ENCODE results near the gene RBM38.

The RBM38 gene

GRCh38 chr20:57389695-57390603 is 1.2 kb upstream of the RBM38 start:
- no peak for TF ChIP-seq CTCF (conservative IDR thresholded peaks at IDR 0.05; ENCODE audit: low read depth)
- no peak for DNase-seq (ENCODE audit: low spot score)
- CTCF ChIA-PET: interaction anchor here (0.6 to 2.0 kb wide), 4 partner anchors 46 to 455 kb away, joined by 3 to 7 read pairs (median 4); no protein-coding TSS in a partner anchor
- peak overlapping the region; percentile 71 for H3K27ac ChIP-seq
- POLR2A ChIA-PET (ENCODE audit: low non-redundant PET): no interaction called here

GRCh38 chr20:57391439-57392301 is 474 bp downstream of the RBM38 start:
- H3K27ac ChIP-seq: peak overlapping the region; percentile 71
- CTCF ChIA-PET: interaction anchor here (0.7 to 1.5 kb wide), 7 partner anchors 12 to 817 kb away, joined by 3 to 8 read pairs (median 3); no protein-coding TSS in a partner anchor
- peak; percentile 46 for DNase-seq (ENCODE audit: low spot score)
- TF ChIP-seq CTCF (conservative IDR thresholded peaks at IDR 0.05; ENCODE audit: low read depth): no peak
- POLR2A ChIA-PET (ENCODE audit: low non-redundant PET): no interaction called here

DNA sequence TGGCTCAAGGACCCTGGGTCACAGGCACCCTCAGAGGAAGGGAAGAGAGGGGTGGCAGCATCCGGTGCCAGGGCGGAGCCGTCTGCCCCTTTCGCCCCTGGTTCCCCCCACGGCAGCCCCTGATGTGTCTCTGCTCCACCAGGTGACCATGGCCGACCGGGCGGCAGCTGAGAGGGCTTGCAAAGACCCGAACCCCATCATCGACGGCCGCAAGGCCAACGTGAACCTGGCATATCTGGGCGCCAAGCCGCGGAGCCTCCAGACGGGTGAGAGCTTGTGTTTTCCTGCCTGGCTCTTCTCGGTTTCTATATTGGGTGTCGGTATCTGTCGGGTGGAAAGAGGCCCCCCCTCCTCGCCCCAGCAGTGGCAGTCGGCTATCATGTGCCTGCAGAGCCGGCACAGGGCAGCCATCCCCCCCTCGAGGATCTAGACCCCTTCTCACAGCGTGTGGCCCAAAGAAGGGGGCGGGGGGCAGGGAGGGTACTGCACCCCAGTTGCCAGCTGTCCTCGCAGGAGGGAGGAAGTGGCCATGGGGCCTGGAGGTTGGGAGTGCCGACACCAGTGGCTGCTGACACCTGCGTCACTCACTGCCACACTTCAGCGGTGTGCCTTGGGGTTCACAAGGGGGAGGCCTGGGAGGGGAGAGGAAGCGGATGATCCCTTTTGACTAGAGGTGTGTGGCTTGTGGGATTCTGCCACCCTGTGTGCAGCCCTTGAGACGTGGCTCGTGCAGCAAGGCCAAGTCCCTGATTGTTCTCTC is 1.5 kb downstream of the RBM38 start:
- DNase-seq (ENCODE audit: low spot score): no peak
- POLR2A ChIA-PET (ENCODE audit: low non-redundant PET): interaction anchor here (0.6 kb wide), 1 partner anchor 47 kb away, joined by 3 read pairs; no protein-coding TSS in a partner anchor
- CTCF ChIA-PET: interaction anchor here (0.7 to 1.5 kb wide), 7 partner anchors 13 to 818 kb away, joined by 3 to 8 read pairs (median 3); no protein-coding TSS in a partner anchor
- H3K27ac ChIP-seq: peak overlapping the region; percentile 13; the same call in 1 of the 2 replicates
- no peak for TF ChIP-seq CTCF (conservative IDR thresholded peaks at IDR 0.05; ENCODE audit: low read depth)

DNA sequence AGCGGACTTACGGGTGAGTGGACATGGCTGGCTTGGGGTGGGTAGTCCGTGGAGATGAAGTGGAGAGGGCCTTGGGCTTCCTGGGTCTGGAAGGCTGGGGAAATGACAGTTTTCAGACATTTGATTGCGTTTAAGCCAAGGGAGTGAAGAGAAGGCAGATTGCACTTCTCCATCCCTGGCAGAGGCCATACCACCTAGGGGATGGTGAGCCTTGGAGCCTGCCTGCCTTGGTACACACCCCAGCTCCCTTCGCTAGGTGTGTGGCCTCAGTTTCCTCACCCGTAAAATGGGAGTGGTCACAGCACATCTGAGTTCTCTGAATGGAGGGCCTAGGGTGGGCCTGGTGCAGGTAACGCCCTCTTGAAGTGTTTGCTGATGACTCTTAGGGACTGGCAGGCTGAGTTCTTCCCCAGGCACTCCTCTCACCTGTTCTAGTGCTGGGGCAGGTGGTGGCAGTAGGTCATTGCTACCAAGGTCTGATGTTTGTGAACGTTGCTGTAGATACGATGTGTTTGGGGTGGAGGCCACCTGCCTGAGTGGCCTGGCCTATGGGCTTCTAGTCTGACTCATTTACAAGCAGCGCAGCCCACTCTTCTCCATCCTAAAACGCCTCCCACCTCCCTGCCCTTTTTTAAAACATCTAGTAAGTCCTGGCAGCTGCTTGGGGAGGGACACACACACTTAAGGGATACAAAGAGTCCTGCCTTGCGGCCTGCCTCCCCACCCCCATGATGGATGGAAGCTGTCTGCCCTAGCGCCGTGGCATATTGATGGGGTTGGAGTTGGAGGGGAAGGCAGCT is 2.3 kb downstream of the RBM38 start:
- peak overlapping the region; percentile 13; the same call in 1 of the 2 replicates for H3K27ac ChIP-seq
- ChIA-PET CTCF (interaction anchor here (0.9 to 1.5 kb wide), 3 partner anchors 10 to 102 kb away, joined by 4 to 8 read pairs (median 4); no protein-coding TSS in a partner anchor), POLR2A (ENCODE audit: low non-redundant PET) (no interaction called here)
- DNase-seq (ENCODE audit: low spot score): no peak
- TF ChIP-seq CTCF (conservative IDR thresholded peaks at IDR 0.05; ENCODE audit: low read depth): no peak

DNA sequence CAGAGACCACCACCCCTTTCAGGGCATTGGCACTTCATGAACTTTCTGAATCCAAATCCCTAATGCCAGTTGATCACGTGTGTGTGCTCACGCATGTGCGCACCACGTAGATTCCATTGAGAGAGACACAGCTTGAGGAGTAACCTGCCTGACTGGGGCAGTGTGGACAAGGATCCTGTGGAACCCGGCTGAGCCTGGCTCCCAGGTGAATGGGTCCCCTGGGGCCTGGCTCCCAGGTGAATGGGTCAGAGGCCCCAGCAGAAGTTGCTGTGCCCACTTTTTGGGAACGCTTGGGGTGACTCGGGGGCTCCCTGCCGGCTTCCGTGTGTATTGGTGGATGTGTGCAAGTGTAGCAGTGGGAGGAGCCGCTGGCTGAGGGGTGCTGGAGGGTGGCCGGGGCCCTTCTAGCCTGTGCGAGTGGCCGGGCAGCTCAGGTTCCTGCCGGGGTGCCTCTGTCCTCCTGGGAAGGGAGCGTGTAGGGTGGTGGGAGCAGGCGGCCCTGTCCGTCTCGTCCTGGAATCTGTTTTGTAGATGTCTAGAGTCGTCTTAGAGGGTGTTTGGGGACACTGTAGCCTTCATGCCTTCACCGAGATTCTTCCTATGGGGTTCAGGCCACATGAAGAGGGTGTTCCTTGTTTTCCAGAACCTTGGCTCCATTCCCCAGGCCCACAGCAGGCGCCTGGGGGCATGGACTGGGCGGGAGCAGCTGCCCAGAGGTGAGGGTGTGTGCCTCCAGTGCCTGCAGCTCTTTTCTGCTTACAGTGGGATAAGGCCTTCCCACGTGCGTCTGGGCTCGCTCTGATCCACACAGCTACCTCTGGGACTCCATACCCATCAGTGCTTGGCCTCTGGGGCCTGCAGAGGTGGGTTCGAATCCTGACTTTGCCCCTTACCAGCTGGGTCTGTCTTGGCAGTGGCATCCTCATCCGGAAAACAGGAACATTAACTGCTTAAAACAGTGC is 3.2 kb downstream of the RBM38 start:
- ChIA-PET CTCF (interaction anchor here (0.6 to 2.1 kb wide), 4 partner anchors 11 to 104 kb away, joined by 4 to 8 read pairs (median 4); no protein-coding TSS in a partner anchor), POLR2A (ENCODE audit: low non-redundant PET) (no interaction called here)
- peak overlapping the region; percentile 73; the same call in 1 of the 2 replicates for H3K27ac ChIP-seq
- TF ChIP-seq CTCF (conservative IDR thresholded peaks at IDR 0.05; ENCODE audit: low read depth): no peak
- no peak for DNase-seq (ENCODE audit: low spot score)
